DLD1 (cell line): ENCODE measurements around the gene RBBP8NL.

Experiments
- in situ Hi-C: cut with HindIII; loops from 2 replicates; pipeline ENCODE4 v1.10.0; 2017; ENCODE audit warnings: low sequenced_read_pairs

The RBBP8NL gene

GRCh38 chr20:62423326-62423706, 4.0 kb downstream of the RBBP8NL start:
- in situ Hi-C loops, result no loop called here

- in situ Hi-C loops, result no loop called here
Measured at GRCh38 chr20:62422636-62423325, 4.6 kb downstream of the RBBP8NL start.

- in situ Hi-C loops, result no loop called here
Measured at GRCh38 chr20:62421716-62421990, 5.7 kb downstream of the RBBP8NL start.

GRCh38 chr20:62420846-62421715, 6.3 kb downstream of the RBBP8NL start:
- in situ Hi-C loops, result no loop called here

- in situ Hi-C loops, result no loop called here
Measured at GRCh38 chr20:62419759-62420158, 7.6 kb downstream of the RBBP8NL start.

GRCh38 chr20:62418709-62419487, 8.4 kb downstream of the RBBP8NL start:
- in situ Hi-C loops, result no loop called here

- in situ Hi-C loops, result no loop called here
Measured at GRCh38 chr20:62417981-62418708, 9.2 kb downstream of the RBBP8NL start.

GRCh38 chr20:62416651-62417637, 10.4 kb downstream of the RBBP8NL start:
- in situ Hi-C loops, result no loop called here

- in situ Hi-C loops, result no loop called here
Measured at GRCh38 chr20:62415354-62416111, 11.8 kb downstream of the RBBP8NL start.

- in situ Hi-C loops, result no loop called here
Measured at GRCh38 chr20:62413896-62414481, 13.3 kb downstream of the RBBP8NL start.

- in situ Hi-C loops, result no loop called here
Measured at GRCh38 chr20:62413025-62413570, 14.2 kb downstream of the RBBP8NL start.

GRCh38 chr20:62412194-62413024, 14.9 kb downstream of the RBBP8NL start:
- in situ Hi-C loops, result no loop called here

- in situ Hi-C loops, result no loop called here
Measured at GRCh38 chr20:62411479-62412193, 15.7 kb downstream of the RBBP8NL start.

- in situ Hi-C loops, result no loop called here
Measured at GRCh38 chr20:62410746-62411478, 16.4 kb downstream of the RBBP8NL start.

GRCh38 chr20:62409931-62410745, 17.2 kb downstream of the RBBP8NL start:
- in situ Hi-C loops, result no loop called here
